HCT116 (cell line): ENCODE measurements around the gene TMTC4. TPM values are rescaled to one million over a fixed set of nuclear protein-coding genes. Genes with fewer than 3 reads are reported as not detected.

ENCODE experiments used
- ATAC-seq: fragments of 200-7000 bp; cut with Tn5 transposase; 2 replicates; pipeline ENCODE4 v1.9.1; 2020; ENCODE audit warnings: mild to moderate bottlenecking, moderate library complexity
- BruUV-seq: library from RNA; stranded (reverse); fragments of 400-500 nt; replicated peaks from 2 replicates; lab custom pipeline; 2021; lab: Mats Ljungman, UMichigan
- CTCF ChIA-PET: fragments of 300-600 bp; sonication (Branson Sonifier 250); formaldehyde crosslinking; loops from one replicate; lab custom pipeline; 2021; ENCODE audit warnings: antibody characterized with exemption; lab: Charles Lee
- POLR2A ChIA-PET: fragments of 300-600, 350-600 bp; sonication (Branson Sonifier 250); formaldehyde crosslinking; loops from one replicate; lab custom pipeline; 2021; ENCODE audit warnings: antibody characterized with exemption; lab: Charles Lee
- RAD21 ChIA-PET, 2 experiments: fragments of 300-600 bp; sonication (Branson Sonifier 250); formaldehyde crosslinking; loops; one replicate each; lab custom pipeline; 2023; ENCODE audit warnings: low total read pairs in 2 of 2; ENCODE audit not compliant: uncharacterized antibody in 2 of 2, unreplicated experiment in 2 of 2, low non-redundant PET in 1 of 2; lab: Charles Lee
- DNase-seq: peaks from one replicate; pipeline ENCODE4 v3.0.0-alpha.2; 2010; ENCODE audit warnings: low read depth, low spot score
- H2AFZ ChIP-seq: fragments of 200-600 bp; shearing (Covaris generic), sonication (generic); 2 replicates; pipeline ENCODE4 v1.6.1; 2017; ENCODE audit warnings: low read depth, mixed run types, mixed read lengths, antibody characterized with exemption, low read length; ENCODE audit not compliant: poor library complexity, severe bottlenecking
- H3K27ac ChIP-seq: 2 replicates; pipeline ENCODE4 v1.5.1; 2012; ENCODE audit warnings: low read depth, low read length
- H3K27me3 ChIP-seq: fragments of 200-600 bp; sonication (generic); 2 replicates; pipeline ENCODE4 v1.6.1; 2016; ENCODE audit warnings: mixed run types, low read length, mixed read lengths; ENCODE audit not compliant: insufficient read depth
- H3K36me3 ChIP-seq, 2 experiments: fragments of 200-500 bp in 1 of 2; fragments of 200-600 bp in 1 of 2; sonication (Bioruptor generic) in 1 of 2; sonication (generic) in 1 of 2; 2 replicates each; pipeline versions ENCODE4 v1.5.1 to v1.6.1; 2014 to 2016; ENCODE audit warnings: low read length in 2 of 2, inconsistent platforms in 1 of 2, mixed read lengths in 1 of 2, mixed run types in 1 of 2; ENCODE audit not compliant: insufficient read depth in 2 of 2, control insufficient read depth in 1 of 2
- H3K4me1 ChIP-seq, 2 experiments: fragments of 200-600 bp in 1 of 2; sonication (generic) in 1 of 2; 2 replicates each; pipeline versions ENCODE4 v1.5.1 to v1.6.1; 2012 to 2017; ENCODE audit warnings: low read length in 2 of 2, inconsistent platforms in 1 of 2, mild to moderate bottlenecking in 1 of 2, mixed read lengths in 1 of 2, mixed run types in 1 of 2, moderate library complexity in 1 of 2; ENCODE audit not compliant: insufficient read depth in 2 of 2, control insufficient read depth in 1 of 2
- H3K4me2 ChIP-seq: fragments of 200-600 bp; sonication (generic); 2 replicates; pipeline ENCODE4 v1.6.1; 2017; ENCODE audit warnings: mixed run types, low read length, mixed read lengths
- H3K4me3 ChIP-seq, 2 experiments: fragments of 200-600 bp in 1 of 2; sonication (generic) in 1 of 2; replicated peaks in 1 of 2; 2 replicates each; pipeline ENCODE4 v1.5.1; 2011 to 2016; ENCODE audit warnings: low read length in 2 of 2, control low read depth in 1 of 2, low read depth in 1 of 2, mild to moderate bottlenecking in 1 of 2, mixed read lengths in 1 of 2, mixed run types in 1 of 2
- H3K79me2 ChIP-seq: fragments of 200-600 bp; sonication (generic); 2 replicates; pipeline ENCODE4 v1.6.1; 2017; ENCODE audit warnings: mild to moderate bottlenecking, mixed run types, low read length, moderate library complexity, mixed read lengths; ENCODE audit not compliant: insufficient read depth
- H3K9ac ChIP-seq: fragments of 200-600 bp; sonication (generic); 2 replicates; pipeline ENCODE4 v1.6.1; 2016; ENCODE audit warnings: low read length, mixed read lengths
- H3K9me2 ChIP-seq: fragments of 200-600 bp; sonication (generic), shearing (Covaris generic); 2 replicates; pipeline ENCODE4 v1.6.1; 2017; ENCODE audit warnings: mixed run types, mild to moderate bottlenecking, moderate library complexity; ENCODE audit not compliant: insufficient read depth
- H3K9me3 ChIP-seq, 2 experiments: fragments of 200-500 bp in 1 of 2; fragments of 200-600 bp in 1 of 2; sonication (Bioruptor generic) in 1 of 2; sonication (generic) in 1 of 2; 2 replicates each; pipeline ENCODE4 v1.6.1; 2014 to 2017; ENCODE audit warnings: low read length in 2 of 2, mixed read lengths in 2 of 2, inconsistent platforms in 1 of 2, low read depth in 1 of 2, mild to moderate bottlenecking in 1 of 2, mixed run types in 1 of 2, moderate library complexity in 1 of 2; ENCODE audit not compliant: control insufficient read depth in 1 of 2, insufficient read depth in 1 of 2
- H4K20me1 ChIP-seq: fragments of 200-600 bp; sonication (generic), shearing (Covaris generic); 2 replicates; pipeline ENCODE4 v1.6.1; 2017; ENCODE audit warnings: mixed run types, mild to moderate bottlenecking, moderate library complexity; ENCODE audit not compliant: insufficient read depth
- ATF3 ChIP-seq: IDR thresholded peaks from 2 replicates; pipeline ENCODE4 v1.6.1; 2012
- CBX3 ChIP-seq: IDR thresholded peaks from 2 replicates; pipeline ENCODE4 v1.6.1; 2012; ENCODE audit warnings: low read depth
- CEBPB ChIP-seq: IDR thresholded peaks from 2 replicates; pipeline ENCODE4 v1.6.1; 2012; ENCODE audit warnings: low read depth
- EGR1 ChIP-seq: IDR thresholded peaks from 2 replicates; pipeline ENCODE4 v1.6.1; 2012; ENCODE audit warnings: low read depth
- ELF1 ChIP-seq: IDR thresholded peaks from 2 replicates; pipeline ENCODE4 v1.6.1; 2012; ENCODE audit warnings: low read depth, borderline replicate concordance
- EZH2 ChIP-seq: fragments of 200-600 bp; sonication (generic); IDR thresholded peaks from 2 replicates; pipeline ENCODE4 v1.6.1; 2017; ENCODE audit warnings: antibody characterized with exemption, mixed run types
- EZH2phosphoT487 ChIP-seq: fragments of 200-600 bp; IDR thresholded peaks from 2 replicates; pipeline ENCODE4 v1.6.1; 2018; ENCODE audit warnings: antibody characterized with exemption, borderline replicate concordance
- JUND ChIP-seq: IDR thresholded peaks from 2 replicates; pipeline ENCODE4 v1.6.1; 2012
- MAX ChIP-seq: IDR thresholded peaks from 2 replicates; pipeline ENCODE4 v1.6.1; 2012
- POLR2AphosphoS5 ChIP-seq: IDR thresholded peaks from 2 replicates; pipeline ENCODE4 v1.6.1; 2011; ENCODE audit warnings: mild to moderate bottlenecking, low read depth, low read length, moderate library complexity
- RAD21 ChIP-seq: IDR thresholded peaks from 2 replicates; pipeline ENCODE4 v1.6.1; 2012; ENCODE audit warnings: low read depth, mild to moderate bottlenecking
- REST ChIP-seq: IDR thresholded peaks from 2 replicates; pipeline ENCODE4 v1.6.1; 2012; ENCODE audit warnings: low read depth
- SIN3A ChIP-seq: IDR thresholded peaks from 2 replicates; pipeline ENCODE4 v1.6.1; 2012; ENCODE audit warnings: low read depth
- SP1 ChIP-seq: IDR thresholded peaks from 2 replicates; pipeline ENCODE4 v1.6.1; 2012; ENCODE audit warnings: low read depth
- SRF ChIP-seq: IDR thresholded peaks from 2 replicates; pipeline ENCODE4 v1.6.1; 2012; ENCODE audit warnings: low read depth
- TCF7L2 ChIP-seq: IDR thresholded peaks from 2 replicates; pipeline ENCODE4 v1.7.0; 2011; ENCODE audit warnings: borderline replicate concordance, inconsistent platforms; ENCODE audit not compliant: insufficient read depth, insufficient read length; ENCODE audit errors: extremely low read depth
- YY1 ChIP-seq: IDR thresholded peaks from 2 replicates; pipeline ENCODE4 v1.6.1; 2011; ENCODE audit warnings: low read length, low read depth, moderate library complexity, mild to moderate bottlenecking; ENCODE audit not compliant: insufficient replicate concordance; ENCODE audit errors: extremely low read depth
- ZBTB33 ChIP-seq: IDR thresholded peaks from 2 replicates; pipeline ENCODE4 v1.6.1; 2011; ENCODE audit warnings: mild to moderate bottlenecking, low read length, moderate library complexity; ENCODE audit not compliant: insufficient replicate concordance; ENCODE audit errors: extremely low read depth
- ZFX ChIP-seq: fragments of 450-650 bp; IDR thresholded peaks from 2 replicates; pipeline ENCODE4 v1.6.1; 2017
- ZNF274 ChIP-seq: fragments of 200-500 bp; sonication (Bioruptor generic); IDR thresholded peaks from 2 replicates; pipeline ENCODE4 v1.6.1; 2014; ENCODE audit warnings: mild to moderate bottlenecking, low read depth, low read length, inconsistent platforms
- intact Hi-C: fragments of 100-400 bp; cut with micrococcal nuclease; formaldehyde crosslinking; loops from 2 replicates; pipeline ENCODE4 v1.10.0; 2022
- total RNA-seq: library from RNA; stranded (reverse); gene quantifications from one replicate; pipeline ENCODE4 v1.2.1, GENCODE V29; 2021; ENCODE audit not compliant: unreplicated experiment

The TMTC4 gene
- total RNA-seq, 1 experiment from 2014 or later, result 23.6 TPM

GRCh38 chr13:100608489-100608888 lies 66.1 kb downstream of the TMTC4 start (continued):
- no peak for TF ChIP-seq EZH2phosphoT487
- TF ChIP-seq EGR1, result no peak
- no peak for TF ChIP-seq CBX3
- TF ChIP-seq SIN3A, result no peak
- no peak for TF ChIP-seq SP1
- no peak for TF ChIP-seq ZNF274
- TF ChIP-seq, all 23 proteins: peak for 0

GRCh38 chr13:100604918-100605710 lies 69.5 kb downstream of the TMTC4 start:
- H3K27me3 ChIP-seq, result no peaks in the 10 kb centered on the region
- RAD21 ChIA-PET, result no interaction called here
- DNase-seq (no peak), ATAC-seq (no peak)
- H4K20me1 ChIP-seq, result no peaks in the 10 kb centered on the region
- no peaks in the 10 kb centered on the region for H3K36me3 ChIP-seq
- H3K27ac ChIP-seq, result no peak overlapping the region
- BruUV-seq, result no TSS peak
- no peak overlapping the region for H3K4me2 ChIP-seq
- no peaks in the 10 kb centered on the region for H3K9me2 ChIP-seq
- intact Hi-C loops, result no loop called here
- CTCF ChIA-PET, result interaction anchor here (1.7 kb wide), 1 partner anchor 10 kb away, joined by 4 read pairs; no protein-coding TSS in a partner anchor
- POLR2A ChIA-PET, result no interaction called here
- no peak overlapping the region for H3K9ac ChIP-seq
- H3K9me3 ChIP-seq, result no peaks in the 10 kb centered on the region
- H3K4me3 ChIP-seq, result no peak overlapping the region
- TF ChIP-seq POLR2AphosphoS5 (no peak), RAD21 (no peak), SIN3A (no peak), CEBPB (no peak), ATF3 (no peak), EZH2phosphoT487 (no peak), ELF1 (no peak), ZNF274 (no peak), EGR1 (no peak), JUND (no peak), ZFX (no peak), ZBTB33 (no peak), REST (no peak), SRF (no peak), EZH2 (no peak), TCF7L2 (no peak), YY1 (no peak), MAX (no peak), SP1 (no peak)
- no peak overlapping the region for H2AFZ ChIP-seq
- H3K79me2 ChIP-seq, result no peaks in the 10 kb centered on the region
- peaks cover 0 to 7% of the 10 kb centered on the region in 2 experiments; a peak in 1 of 4 replicates for H3K4me1 ChIP-seq
